ENCODE results near the gene CXCL17. TPM values are rescaled to one million over a fixed set of nuclear protein-coding genes. Genes with fewer than 3 reads are reported as not detected.

Gene CXCL17
- total RNA-seq, 1 experiment from 2014 or later = not detected

DNA sequence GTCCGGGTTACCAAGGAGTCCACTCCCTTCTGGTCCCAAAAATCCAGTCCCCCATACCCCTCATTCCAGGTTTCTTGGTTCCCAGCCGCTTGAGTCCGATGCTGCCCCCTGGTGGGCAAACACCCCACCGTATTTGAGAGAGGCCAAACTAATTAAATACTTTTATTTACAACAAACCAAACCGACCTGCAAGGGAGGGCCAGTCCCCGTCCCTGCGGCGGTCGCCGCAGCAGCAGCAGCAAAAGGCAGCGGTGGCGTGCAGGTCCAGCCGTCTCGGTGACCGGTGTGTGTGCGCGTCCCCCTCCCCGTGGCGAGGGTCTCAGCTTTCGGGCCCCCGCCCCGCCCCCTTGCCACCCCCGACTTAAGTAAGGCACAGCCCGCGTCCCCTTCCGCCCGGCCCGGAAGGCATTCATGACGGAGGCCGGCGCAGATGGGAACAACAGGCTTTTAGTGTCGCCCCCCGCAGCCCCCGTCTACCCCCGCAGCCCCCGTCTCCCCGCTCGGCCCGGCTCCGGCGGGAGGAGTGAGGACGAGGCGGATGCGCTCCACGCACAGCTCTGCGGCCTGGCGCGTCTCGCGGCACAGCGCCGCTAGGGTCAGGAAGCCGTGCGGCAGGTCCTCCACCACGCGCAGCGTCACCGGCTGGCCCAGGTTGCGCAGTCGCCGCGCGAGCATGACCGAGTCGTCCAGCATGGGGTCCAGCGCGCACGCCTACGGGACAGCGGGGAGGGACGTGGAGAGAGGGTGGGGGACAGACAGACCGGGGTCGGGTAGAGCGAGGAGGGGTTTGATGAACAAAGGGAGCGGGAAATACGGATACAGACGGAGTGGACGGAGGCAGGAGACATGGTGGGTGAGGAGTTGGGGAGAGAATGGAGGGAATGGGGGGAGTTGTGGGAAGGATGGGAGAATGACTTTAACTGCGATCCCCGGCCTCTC is 41.1 kb downstream of the CXCL17 start:
- peak; percentile 55 for DNase-seq (ENCODE audit: low read depth)

DNA sequence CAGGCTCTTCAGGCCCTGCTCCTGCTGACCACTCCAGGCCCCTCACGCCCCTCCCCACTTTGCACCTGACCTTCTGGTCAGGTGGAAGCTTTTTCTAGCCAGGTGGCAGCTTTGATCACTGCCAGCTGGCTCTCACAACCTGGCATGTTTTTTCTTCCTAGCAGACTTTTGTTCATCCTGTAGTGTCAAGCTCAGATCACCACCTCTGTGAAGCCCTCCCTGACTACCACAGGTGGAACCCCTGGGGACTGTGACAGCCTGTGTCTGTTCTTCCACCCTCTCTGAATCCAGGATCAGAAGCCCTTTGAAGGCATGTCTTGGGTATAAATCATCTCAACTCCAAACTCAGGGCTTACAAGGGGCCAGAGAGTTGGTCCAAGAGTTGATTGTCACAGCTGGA is 42.3 kb downstream of the CXCL17 start:
- DNase-seq (ENCODE audit: low read depth) = no peak

GRCh38 chr19:42397263-42398166 is 45.2 kb downstream of the CXCL17 start:
- no peak for DNase-seq (ENCODE audit: low read depth)

- DNase-seq (ENCODE audit: low read depth) = peak; percentile 96
These were observed 46.1 kb downstream of the CXCL17 start for GRCh38 chr19:42396381-42397262.

- peak; percentile 32 for DNase-seq (ENCODE audit: low read depth)
These were observed 48.0 kb downstream of the CXCL17 start for GRCh38 chr19:42394751-42395150.

GRCh38 chr19:42392165-42392564 is 50.6 kb downstream of the CXCL17 start:
- no peak for DNase-seq (ENCODE audit: low read depth)

- DNase-seq (ENCODE audit: low read depth) = no peak
These were observed 52.8 kb downstream of the CXCL17 start, which contains the start of gene CNFN for GRCh38 chr19:42389899-42390298. CNFN (minus strand) TSS chr19:42390297; CDS start chr19:42389037, 1,260 bp downstream.

DNA sequence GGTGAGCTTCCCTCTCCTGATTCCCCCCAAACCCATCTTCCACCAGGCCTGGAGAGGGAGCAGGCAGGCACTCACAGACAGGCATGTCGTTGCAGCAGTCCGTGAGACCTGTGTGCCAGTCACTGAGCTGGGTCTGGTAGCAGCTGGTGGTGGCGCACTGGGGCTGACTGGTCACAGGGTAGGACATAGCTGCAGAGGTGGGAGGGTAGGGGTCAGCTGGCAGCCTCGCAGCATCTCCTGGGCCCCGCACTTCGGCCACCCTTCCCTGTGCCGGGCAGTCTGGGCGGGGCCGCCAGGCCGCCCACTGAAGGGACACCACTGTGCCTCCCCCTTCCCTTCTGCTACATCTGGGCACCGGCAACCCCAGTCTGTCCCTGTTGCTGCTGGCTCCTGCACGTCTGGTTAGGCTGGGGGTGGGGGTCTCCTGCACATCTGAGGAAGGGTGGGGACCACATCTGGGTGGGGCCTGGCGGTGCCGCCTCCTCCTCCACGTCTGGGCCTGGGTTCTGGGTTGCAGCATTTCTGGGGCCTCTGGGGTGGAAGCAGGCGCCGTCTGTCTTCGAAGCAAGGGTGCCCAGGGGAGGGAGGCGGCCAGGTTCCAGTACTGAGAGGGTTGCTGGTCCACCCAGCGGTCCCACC is 53.8 kb downstream of the CXCL17 start:
- no peak for DNase-seq (ENCODE audit: low read depth)

- DNase-seq (ENCODE audit: low read depth) = peak; percentile 50
These were observed 55.6 kb downstream of the CXCL17 start for GRCh38 chr19:42386974-42387707.

- no peak for DNase-seq (ENCODE audit: low read depth)
These were observed 62.6 kb downstream of the CXCL17 start for GRCh38 chr19:42380155-42380554.

Small RNA genes lying within 50 kb of the gene (small RNA-seq; reads per million reads assigned to genes)
- not detected for gene RNU4-60P

Other genes starting within 250 kb of the CXCL17 start
- gene DEDD2, start 225.3 kb downstream of the CXCL17 start, total RNA-seq (2014; rRNA removed; shearing (Covaris generic)) = 38.2 and 43.6 TPM in 2 replicates
- gene ZNF526, start 222.6 kb downstream of the CXCL17 start, total RNA-seq (2014; rRNA removed; shearing (Covaris generic)) = 8.7 and 9.2 TPM in 2 replicates
- 25.6 and 32.8 TPM in 2 replicates for gene GSK3A, start 200.3 kb downstream of the CXCL17 start, total RNA-seq (2014; rRNA removed; shearing (Covaris generic))
- gene ERF, start 187.8 kb downstream of the CXCL17 start, total RNA-seq (2014; rRNA removed; shearing (Covaris generic)) = 73.0 and 102 TPM in 2 replicates
- 12.0 and 22.6 TPM in 2 replicates for gene CIC, start 173.7 kb downstream of the CXCL17 start, total RNA-seq (2014; rRNA removed; shearing (Covaris generic))
- 1.2 and 2.8 TPM in 2 replicates for gene PRR19, start 140.8 kb downstream of the CXCL17 start, total RNA-seq (2014; rRNA removed; shearing (Covaris generic))
- gene PAFAH1B3, start 140.3 kb downstream of the CXCL17 start, total RNA-seq (2014; rRNA removed; shearing (Covaris generic)) = 98.5 and 110 TPM in 2 replicates
- gene TMEM145, start 129.6 kb downstream of the CXCL17 start, total RNA-seq (2014; rRNA removed; shearing (Covaris generic)) = 0.37 and 1.1 TPM in 2 replicates
- gene MEGF8, start 117.3 kb downstream of the CXCL17 start, total RNA-seq (2014; rRNA removed; shearing (Covaris generic)) = 13.2 TPM in 2 replicates
- not detected in 2 replicates for gene CNFN, start 52.6 kb downstream of the CXCL17 start, total RNA-seq (2014; rRNA removed; shearing (Covaris generic))
- gene LIPE, start 15.6 kb downstream of the CXCL17 start, total RNA-seq (2014; rRNA removed; shearing (Covaris generic)) = not detected in 2 replicates
- not detected in 2 replicates for gene CEACAM1, start 85.5 kb upstream of the CXCL17 start, total RNA-seq (2014; rRNA removed; shearing (Covaris generic))
- not detected in 2 replicates for gene CEACAM8, start 152.0 kb upstream of the CXCL17 start, total RNA-seq (2014; rRNA removed; shearing (Covaris generic))